WERI-Rb-1 (cell line): Measurements from ENCODE around the gene HOXD8.

Experiments used
- DNase-seq: peaks from one replicate; pipeline ENCODE4 v3.0.0-alpha.2; 2020
- H3K27ac ChIP-seq: fragments of 250-450 bp; sonication (Bioruptor Pico); 2 replicates; pipeline ENCODE4 v1.5.1; 2020; ENCODE audit warnings: mild to moderate bottlenecking, moderate library complexity
- H3K27me3 ChIP-seq: fragments of 250-450 bp; sonication (Bioruptor Pico); 2 replicates; pipeline ENCODE4 v1.5.1; 2021; ENCODE audit warnings: mild to moderate bottlenecking, low read depth, moderate library complexity; ENCODE audit not compliant: insufficient read depth, severe bottlenecking
- H3K36me3 ChIP-seq: fragments of 250-450 bp; sonication (Bioruptor Pico); 2 replicates; pipeline ENCODE4 v1.5.1; 2020; ENCODE audit warnings: mild to moderate bottlenecking, moderate library complexity
- H3K4me3 ChIP-seq: 2 replicates; pipeline ENCODE4 v1.5.1; 2011; ENCODE audit warnings: low read depth, mild to moderate bottlenecking, control low read depth, low read length
- H3K9me3 ChIP-seq: fragments of 250-450 bp; sonication (Bioruptor Pico); 2 replicates; pipeline ENCODE4 v1.5.1; 2021; ENCODE audit warnings: mild to moderate bottlenecking, moderate library complexity; ENCODE audit not compliant: severe bottlenecking
- CTCF ChIP-seq: IDR thresholded peaks from 2 replicates; pipeline ENCODE4 v1.5.1; 2011; ENCODE audit warnings: low read depth, mild to moderate bottlenecking, control low read depth, inconsistent platforms, low read length

The HOXD8 gene

GRCh38 chr2:176111846-176112374 lies 17.6 kb upstream of the HOXD8 start:
- peaks cover 10% of the 10 kb centered on the region for H3K9me3 ChIP-seq
- no peak overlapping the region for H3K27ac ChIP-seq
- no peak overlapping the region for H3K4me3 ChIP-seq
- no peak for TF ChIP-seq CTCF
- H3K36me3 ChIP-seq: no peaks in the 10 kb centered on the region
- DNase-seq: no peak
- H3K27me3 ChIP-seq: peaks cover 89% of the 10 kb centered on the region

GRCh38 chr2:176112375-176113302 lies 16.9 kb upstream of the HOXD8 start:
- TF ChIP-seq CTCF: no peak
- no peak for DNase-seq
- no peak overlapping the region for H3K4me3 ChIP-seq
- H3K27me3 ChIP-seq: peaks cover 92% of the 10 kb centered on the region
- H3K27ac ChIP-seq: no peak overlapping the region
- H3K9me3 ChIP-seq: peaks cover 13% of the 10 kb centered on the region
- no peaks in the 10 kb centered on the region for H3K36me3 ChIP-seq

GRCh38 chr2:176114120-176114929 lies 15.2 kb upstream of the HOXD8 start:
- peaks cover 99% of the 10 kb centered on the region for H3K27me3 ChIP-seq
- no peak for DNase-seq
- H3K4me3 ChIP-seq: no peak overlapping the region
- no peak overlapping the region for H3K27ac ChIP-seq
- TF ChIP-seq CTCF: no peak
- no peaks in the 10 kb centered on the region for H3K36me3 ChIP-seq
- peaks cover 13% of the 10 kb centered on the region for H3K9me3 ChIP-seq

- no peak for DNase-seq
- Histone ChIP-seq H3K36me3 (no peaks in the 10 kb centered on the region), H3K27me3 (peaks cover 98% of the 10 kb centered on the region), H3K4me3 (no peak overlapping the region), H3K9me3 (peaks cover 13% of the 10 kb centered on the region), H3K27ac (no peak overlapping the region)
- TF ChIP-seq CTCF: no peak
Observed at GRCh38 chr2:176114930-176115625, 14.4 kb upstream of the HOXD8 start.

GRCh38 chr2:176115883-176116813 lies 13.4 kb upstream of the HOXD8 start, which contains the start of gene HOXD10:
Gene HOXD10 (plus strand): TSS chr2:176116778. CDS start chr2:176116834, 56 bp downstream.
- peak; percentile 41 for TF ChIP-seq CTCF
- no peaks in the 10 kb centered on the region for H3K36me3 ChIP-seq
- no peak within 1 kb of the TSS for H3K27ac ChIP-seq
- DNase-seq: peak; percentile 54
- H3K27me3 ChIP-seq: peaks cover 98% of the 10 kb centered on the region
- H3K9me3 ChIP-seq: peaks cover 13% of the 10 kb centered on the region
- no peak within 1 kb of the TSS for H3K4me3 ChIP-seq
